Muscle of back (tissue), 11 donors: ENCODE results near the gene CCDC87. TPM values are rescaled to one million over a fixed set of nuclear protein-coding genes. Genes with fewer than 3 reads are reported as not detected.
"Not testable (repeated sequence)": the region's sequence is repeated elsewhere in the genome, so short reads cannot be mapped to it uniquely, and the experiment has no call there.

Experiments used
- DNase-seq, 3 donors: peaks; one replicate each; pipeline versions ENCODE4 v3.0.0 to v3.0.0-alpha.2; 2013
- polyA plus RNA-seq, 10 donors: library from polyadenylated mRNA; unstranded; fragments of 120-200 nt; gene quantifications; one replicate each; pipeline ENCODE4 v1.2.1, GENCODE V29; 2013; ENCODE audit not compliant: insufficient read length in 10 of 10

CCDC87 gene
- polyA plus RNA-seq, 10 donors = 0.10 to 0.18 (median 0.13) TPM; not detected in 4

GRCh38 chr11:66616379-66617154 is 23.7 kb upstream of the CCDC87 start, which contains the start of gene RBM14:
TSS of gene RBM14 (plus strand) at chr11:66616630. CDS start at chr11:66616721, 91 bp downstream.
- DNase-seq = peak; percentile 99 to 100 (median 100)

DNA sequence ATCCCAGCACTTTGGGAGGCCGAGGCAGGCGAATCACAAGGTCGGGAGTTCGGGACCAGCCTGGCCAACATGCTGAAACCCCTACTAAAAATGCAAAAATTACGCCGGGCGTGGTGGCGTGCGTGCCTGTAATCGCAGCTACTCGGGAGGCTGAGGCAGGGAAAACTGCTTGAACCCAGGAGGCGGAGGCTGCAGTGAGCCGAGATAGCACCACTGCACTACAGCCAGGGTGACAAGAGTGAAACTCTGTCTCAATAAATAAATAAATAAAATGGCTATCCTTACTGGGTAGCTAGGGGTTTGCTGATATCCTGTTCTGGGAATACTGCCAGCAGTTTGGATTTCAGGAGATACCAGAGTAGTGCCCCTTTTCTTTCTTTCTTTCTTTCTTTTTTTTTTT is 21.2 kb upstream of the CCDC87 start:
- DNase-seq = no peak

DNA sequence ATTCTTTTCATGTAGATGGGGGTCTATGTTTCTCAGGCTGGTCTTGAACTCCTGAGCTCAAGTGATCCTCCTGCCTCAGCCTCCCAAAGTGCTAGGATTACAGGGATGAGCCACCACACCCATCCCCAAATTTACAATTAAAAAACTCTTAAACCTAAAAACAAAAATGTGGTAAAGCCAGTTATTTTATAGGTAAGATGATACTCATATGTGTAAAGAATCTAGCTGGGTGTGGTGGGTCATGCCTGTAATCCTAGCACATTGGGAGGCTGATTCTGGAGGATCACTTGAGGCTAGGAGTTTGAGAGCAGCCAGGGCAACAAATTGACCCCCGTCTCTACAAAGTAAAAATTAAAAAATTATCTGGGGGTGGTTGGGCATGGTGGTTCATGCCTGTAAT is 19.6 kb upstream of the CCDC87 start:
- DNase-seq = no peak

DNA sequence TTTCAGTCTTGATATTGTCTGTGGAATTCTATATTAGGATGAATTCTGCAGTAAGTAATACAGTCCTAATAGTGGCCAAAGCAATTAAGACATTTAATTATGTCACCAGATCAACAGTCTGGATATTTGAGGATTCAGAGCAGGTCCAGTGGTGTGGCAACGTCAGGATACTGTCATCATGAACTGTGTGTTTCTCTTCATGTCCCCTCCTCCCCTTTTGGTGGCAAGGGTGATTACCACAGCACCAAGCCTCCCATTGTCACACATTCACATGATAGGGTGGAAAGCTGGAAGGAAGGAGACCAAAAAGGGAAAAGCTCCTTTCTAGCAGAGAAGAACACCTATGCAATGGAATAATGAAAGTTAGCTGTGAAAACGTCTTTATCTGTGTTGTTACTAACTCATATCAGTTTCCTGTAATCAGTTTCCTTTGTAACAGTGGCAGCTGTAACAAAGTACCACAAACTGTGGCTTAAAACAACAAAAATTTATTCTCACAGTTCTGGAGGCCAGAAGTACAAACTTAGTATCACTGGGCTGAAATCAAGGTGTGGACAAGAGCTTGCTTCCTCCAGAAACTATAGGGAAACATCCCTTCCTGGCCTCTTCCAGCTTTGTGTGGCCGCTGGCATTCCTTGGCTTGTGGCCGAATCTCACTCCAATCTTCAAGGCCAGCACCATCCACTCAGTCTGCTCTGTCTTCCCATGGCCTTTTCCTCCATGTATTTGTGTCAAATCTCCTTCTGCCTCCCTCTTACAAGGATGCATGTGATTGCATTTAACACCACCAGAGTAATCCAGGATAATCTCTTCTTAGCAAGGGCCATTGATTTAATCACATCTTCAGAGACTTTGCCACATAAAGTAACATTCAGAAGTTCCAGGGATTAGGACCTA is 17.1 kb upstream of the CCDC87 start:
- no peak for DNase-seq

DNA sequence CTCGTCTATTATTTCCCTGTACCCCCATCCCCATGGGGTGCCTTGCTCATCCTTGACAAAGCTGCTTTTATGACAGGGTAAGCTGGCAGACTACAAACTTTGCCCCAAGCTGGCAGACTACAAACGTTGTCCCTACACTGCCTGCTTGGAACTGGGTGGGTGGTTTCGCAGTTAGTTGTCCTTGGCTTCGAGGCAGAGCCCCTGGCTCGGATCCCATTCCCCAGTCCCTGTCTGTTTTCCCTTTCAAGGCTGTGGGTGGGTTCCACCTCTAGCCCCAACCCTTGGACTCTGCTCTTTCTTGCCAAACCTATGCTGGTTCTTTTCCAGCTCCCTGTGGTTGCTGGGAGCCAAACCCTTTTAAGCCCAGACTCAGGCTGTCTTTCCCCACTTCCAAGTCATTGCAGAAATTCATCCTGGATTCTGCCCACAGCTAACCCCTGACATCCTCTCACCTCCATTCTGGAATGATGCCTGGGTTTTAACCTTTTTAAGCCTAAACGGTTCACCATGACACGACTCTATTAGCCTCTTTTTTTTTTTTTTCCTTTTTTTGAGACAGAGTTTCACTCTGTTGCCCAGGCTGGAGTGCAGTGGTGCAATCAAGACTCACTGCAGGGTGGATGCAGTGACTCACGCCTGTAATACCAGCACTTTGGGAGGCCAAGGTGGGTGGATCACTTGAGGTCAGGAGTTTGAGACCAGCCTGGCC is 14.4 kb upstream of the CCDC87 start:
- DNase-seq = peak in 2 of 3 donors; percentile 67 to 71

DNA sequence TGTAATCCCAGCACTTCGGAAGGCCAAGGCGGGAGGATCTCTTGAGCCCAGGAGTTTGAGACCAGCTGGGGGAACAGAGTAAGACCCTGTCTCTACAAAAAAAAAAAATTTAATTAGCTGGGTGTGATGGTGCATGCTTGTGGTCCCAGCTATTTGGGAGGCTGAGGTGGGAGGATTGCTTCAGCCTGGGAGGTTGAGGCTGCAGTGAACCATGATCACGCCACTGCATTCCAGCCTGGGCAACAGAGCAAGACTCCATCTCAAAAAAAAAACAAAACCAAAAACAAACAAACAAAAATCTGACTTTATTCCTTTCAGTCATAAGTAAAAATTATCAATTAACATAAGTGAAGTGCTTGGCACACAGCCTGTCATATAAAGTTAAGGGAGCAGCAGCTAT is 13.7 kb upstream of the CCDC87 start:
- not testable (repeated sequence) for DNase-seq

- DNase-seq = no peak
Measured at GRCh38 chr11:66604155-66604554, 11.3 kb upstream of the CCDC87 start.

DNA sequence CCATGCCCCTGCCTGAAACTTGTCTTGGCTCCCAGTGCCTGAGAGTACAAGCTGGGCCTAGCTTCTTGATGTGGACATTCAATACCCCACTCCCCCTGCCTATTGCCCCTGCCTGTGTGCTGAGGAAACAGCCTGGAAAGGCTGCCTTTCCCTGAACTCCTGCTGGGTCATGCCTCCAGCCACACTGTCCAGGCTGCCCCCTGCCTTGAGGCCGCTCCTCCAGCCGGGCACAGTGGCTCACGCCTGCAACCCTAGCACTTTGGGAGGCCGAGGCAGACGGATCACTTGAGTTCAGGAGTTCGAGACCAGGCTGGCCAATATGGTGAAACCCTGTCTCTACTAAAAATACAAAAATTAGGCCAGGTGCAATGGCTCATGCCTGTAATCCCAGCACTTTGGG is 10.2 kb upstream of the CCDC87 start:
- no peak for DNase-seq

DNA sequence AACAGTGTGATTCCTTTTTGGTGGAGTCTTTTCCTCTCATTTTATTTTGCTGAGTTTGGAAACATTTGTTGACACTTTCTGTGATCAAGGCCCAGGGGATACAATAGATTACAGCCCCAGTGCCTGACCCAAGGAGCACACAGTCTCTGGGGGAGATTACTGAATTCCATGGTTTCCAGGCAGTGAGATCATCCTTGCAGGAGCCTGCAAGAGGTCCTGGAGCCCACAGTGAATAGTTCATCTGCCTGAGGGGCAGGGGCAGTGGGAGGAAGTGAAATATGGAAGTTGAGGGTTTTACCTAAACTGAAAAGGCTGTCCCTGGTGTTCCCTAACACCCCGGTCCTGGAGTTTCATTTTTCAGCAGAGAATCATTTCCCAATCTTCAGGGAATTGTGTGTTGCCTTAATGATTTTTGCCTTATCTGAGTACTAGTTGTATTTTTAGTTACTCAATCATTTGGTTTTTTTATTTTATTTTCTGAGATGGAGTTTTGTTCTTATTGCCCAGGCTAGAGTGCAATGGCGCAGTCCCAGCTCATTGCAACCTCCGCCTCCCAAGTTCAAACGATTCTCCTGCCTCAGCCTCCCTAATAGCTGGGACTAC is 7.9 kb upstream of the CCDC87 start:
- no peak for DNase-seq

- no peak for DNase-seq
Measured at GRCh38 chr11:66600219-66600618, 7.4 kb upstream of the CCDC87 start.

DNA sequence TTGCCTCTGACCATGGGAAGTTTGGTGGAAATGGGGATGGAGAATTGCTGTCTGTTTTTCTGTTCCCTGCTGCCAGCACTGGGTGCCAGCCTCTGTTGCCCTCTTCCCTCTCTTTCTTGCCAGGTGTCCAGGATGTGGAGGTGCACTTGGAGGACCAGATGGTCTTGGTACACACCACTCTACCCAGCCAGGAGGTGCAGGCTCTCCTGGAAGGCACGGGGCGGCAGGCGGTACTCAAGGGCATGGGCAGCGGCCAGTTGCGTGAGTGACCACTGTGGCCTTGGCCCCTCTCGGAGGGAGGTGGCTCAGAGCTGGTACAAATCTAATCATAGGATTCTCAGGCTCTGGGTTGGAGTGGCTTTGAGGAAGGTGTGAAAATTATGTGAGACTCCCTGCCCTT is 6.1 kb upstream of the CCDC87 start:
- DNase-seq = no peak

GRCh38 chr11:66595245-66595904 is 2.5 kb upstream of the CCDC87 start:
- no peak for DNase-seq

DNA sequence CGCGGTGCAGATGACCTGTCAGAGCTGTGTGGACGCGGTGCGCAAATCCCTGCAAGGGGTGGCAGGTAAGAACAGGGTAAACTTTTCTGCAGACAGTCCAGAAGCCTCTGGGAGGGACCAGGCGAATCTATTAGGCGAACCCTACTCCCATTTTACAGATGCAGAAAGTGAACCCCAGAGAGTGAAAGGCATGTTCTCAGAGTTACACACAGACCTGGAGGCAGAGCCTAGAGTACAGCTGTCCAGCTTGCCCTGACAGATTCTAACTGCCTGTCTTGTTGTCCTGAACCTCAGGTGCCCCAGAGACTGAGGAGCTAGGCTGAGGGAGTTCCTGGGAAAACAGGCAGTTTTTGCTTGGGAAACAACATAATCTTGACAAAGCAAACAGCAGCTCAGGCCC is 787 bp upstream of the CCDC87 start:
- DNase-seq = no peak

GRCh38 chr11:66593303-66593635 is 406 bp upstream of the CCDC87 start:
- no peak for DNase-seq

GRCh38 chr11:66591175-66591574 is 1.7 kb downstream of the CCDC87 start:
- no peak for DNase-seq

DNA sequence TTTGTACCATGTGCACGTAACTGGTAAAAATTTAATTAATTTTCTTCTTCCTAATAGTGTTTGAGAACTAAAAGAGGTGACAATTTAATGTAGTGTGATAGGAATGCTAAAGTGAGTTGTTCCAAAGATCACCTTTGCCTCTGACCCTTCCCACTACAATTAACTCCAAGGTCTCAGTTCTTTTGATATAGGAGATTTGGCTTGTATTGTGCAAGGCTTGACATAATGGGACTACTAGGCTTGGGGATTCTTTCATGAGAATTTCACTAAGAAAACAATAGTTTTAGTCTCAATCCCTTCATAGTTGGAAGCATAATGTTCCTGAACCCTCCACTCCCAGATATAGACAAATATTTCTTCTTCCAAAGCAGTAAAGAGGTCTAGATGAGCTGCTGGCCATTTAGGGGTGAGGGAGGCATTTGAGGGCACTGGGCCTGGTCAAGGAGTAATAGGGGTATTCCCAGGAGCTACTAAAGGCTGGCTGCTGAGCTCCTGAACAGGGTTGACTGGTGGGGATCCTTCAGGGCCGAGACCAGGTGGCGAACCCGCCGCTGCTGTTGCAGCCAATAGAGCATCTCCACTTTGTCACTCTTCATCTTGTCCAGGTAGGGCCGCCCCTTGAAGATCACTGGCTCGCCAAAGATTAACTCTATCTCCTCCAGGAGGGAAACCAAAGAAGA is 2.7 kb downstream of the CCDC87 start:
- DNase-seq = no peak

GRCh38 chr11:66589315-66589714 is 3.5 kb downstream of the CCDC87 start:
- not testable (repeated sequence) for DNase-seq

DNA sequence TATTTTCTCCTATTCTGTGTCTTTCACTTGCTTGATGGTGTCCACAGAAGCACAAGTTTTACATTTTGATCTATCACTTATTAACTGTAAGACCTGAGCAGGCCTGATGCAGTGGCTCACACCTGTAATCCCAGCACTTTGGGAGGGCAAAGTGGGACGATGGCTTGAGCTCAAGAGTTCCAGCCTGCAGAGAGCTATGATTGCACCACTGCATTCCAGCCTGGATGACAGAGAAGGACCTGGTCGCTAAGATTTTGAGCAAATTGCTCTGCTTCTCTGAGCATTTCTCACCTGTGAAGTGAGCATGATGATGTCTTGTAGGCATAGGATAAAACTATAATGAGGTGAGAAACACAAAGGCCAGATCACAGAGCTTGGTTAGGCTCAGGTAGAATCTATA is 6.7 kb downstream of the CCDC87 start:
- DNase-seq = no peak

GRCh38 chr11:66585447-66585846 is 7.4 kb downstream of the CCDC87 start:
- not testable (repeated sequence) for DNase-seq

DNA sequence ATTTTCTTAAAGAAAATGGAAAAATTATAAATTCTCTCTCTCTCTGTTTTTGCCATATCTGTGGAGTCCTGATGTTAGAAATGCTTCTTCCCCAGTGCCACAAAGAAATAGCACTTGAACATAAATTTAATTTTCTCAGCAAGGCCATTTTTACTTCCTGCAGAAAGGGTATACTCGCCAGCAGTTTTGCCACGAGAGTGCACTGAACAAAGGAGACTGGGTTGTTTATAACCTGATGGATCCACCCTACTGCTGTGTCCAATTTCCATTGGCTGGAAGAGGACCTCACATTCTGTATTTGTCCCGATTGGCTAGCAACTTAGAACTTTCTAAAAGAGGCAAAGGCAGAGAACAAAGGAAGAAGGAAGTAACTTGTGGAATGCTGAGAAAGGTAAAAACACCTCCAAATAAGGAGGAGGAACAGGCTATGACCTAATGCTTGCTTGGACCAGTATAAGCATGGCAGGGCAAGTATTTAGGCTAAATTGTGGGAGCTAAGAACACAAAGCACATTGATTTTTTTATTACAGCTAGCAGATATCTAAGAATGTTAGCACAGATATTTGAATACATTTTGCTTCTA is 10.2 kb downstream of the CCDC87 start:
- not testable (repeated sequence) for DNase-seq
